SK-N-SH treated with all-trans-retinoic acid at 6 μM for 48 hours (cell line): ENCODE measurements around the gene BFSP2.

Experiments
- ARNTL ChIP-seq: fragments of 450-650 bp; formaldehyde crosslinking; IDR thresholded peaks from 2 replicates; pipeline ENCODE4 v1.5.0; 2020; ENCODE audit warnings: low read depth, mild to moderate bottlenecking, moderate library complexity, borderline replicate concordance
- GLIS3 ChIP-seq: fragments of 250-450 bp; sonication (Bioruptor Pico); IDR thresholded peaks from 2 replicates; pipeline ENCODE4 v1.5.0; 2020; ENCODE audit warnings: mild to moderate bottlenecking, moderate library complexity
- ISL1 ChIP-seq: fragments of 250-450 bp; sonication (Bioruptor Pico); IDR thresholded peaks from 2 replicates; pipeline ENCODE4 v2.1.2; 2022; ENCODE audit warnings: mild to moderate bottlenecking, moderate library complexity
- PATZ1 ChIP-seq: fragments of 250-450 bp; sonication (Bioruptor Pico); IDR thresholded peaks from 2 replicates; pipeline ENCODE4 v1.8.0; 2020; ENCODE audit warnings: mild to moderate bottlenecking, moderate library complexity, borderline replicate concordance
- POU6F1 ChIP-seq: fragments of 250-450 bp; sonication (Bioruptor Pico); IDR thresholded peaks from 2 replicates; pipeline ENCODE4 v1.8.0; 2021; ENCODE audit warnings: low read depth, mild to moderate bottlenecking, moderate library complexity, borderline replicate concordance
- RARB ChIP-seq: fragments of 250-450 bp; sonication (Bioruptor Pico); IDR thresholded peaks from 2 replicates; pipeline ENCODE4 v1.8.0; 2021; ENCODE audit warnings: mild to moderate bottlenecking, moderate library complexity
- TOX ChIP-seq: fragments of 250-450 bp; sonication (Bioruptor Pico); IDR thresholded peaks from 2 replicates; pipeline ENCODE4 v1.8.0; 2021; ENCODE audit warnings: mild to moderate bottlenecking, moderate library complexity, borderline replicate concordance
- ZFP30 ChIP-seq: fragments of 450-650 bp; formaldehyde crosslinking; IDR thresholded peaks from 2 replicates; pipeline ENCODE4 v1.5.0; 2022; ENCODE audit warnings: mild to moderate bottlenecking, moderate library complexity
- ZNF565 ChIP-seq: fragments of 450-650 bp; formaldehyde crosslinking; conservative IDR thresholded peaks from 2 replicates; pipeline ENCODE4 v1.5.0; 2020; ENCODE audit warnings: low read depth, mild to moderate bottlenecking, moderate library complexity

- TF ChIP-seq GLIS3 (CRISPR knock-in tag) (no peak), ZFP30 (CRISPR knock-in tag) (no peak), RARB (CRISPR knock-in tag) (no peak), ARNTL (CRISPR knock-in tag) (no peak), PATZ1 (CRISPR knock-in tag) (no peak), ISL1 (CRISPR knock-in tag) (no peak), POU6F1 (CRISPR knock-in tag) (no peak), ZNF565 (CRISPR knock-in tag) (no peak), TOX (CRISPR knock-in tag) (no peak)
Observed at GRCh38 chr3:133469140-133469731, 69.4 kb downstream of the BFSP2 start.
